Measurements from ENCODE around the gene HBA2. TPM values are rescaled to one million over a fixed set of nuclear protein-coding genes. Genes with fewer than 3 reads are reported as not detected.

The HBA2 gene
- total RNA-seq, 1 experiment from 2014 or later, result not detected

GRCh38 chr16:185691-186090, 13.0 kb downstream of the HBA2 start:
- intact Hi-C loops (cut with micrococcal nuclease), result no loop called here
- Histone ChIP-seq H3K27me3 (ENCODE audit: low read length) (no peaks in the 10 kb centered on the region), H4K20me1 (ENCODE audit: low read length) (no peaks in the 10 kb centered on the region), H3K4me2 (ENCODE audit: low read length) (no peak overlapping the region), H3K9ac (ENCODE audit: low read length) (no peak overlapping the region), H3K27ac (ENCODE audit: low read length) (no peak overlapping the region), H3K9me2 (replicated peaks; ENCODE audit: low read length) (no peaks in the 10 kb centered on the region), H3K36me3 (ENCODE audit: low read depth, low read length) (peaks cover 13% of the 10 kb centered on the region), H3K4me1 (ENCODE audit: insufficient read depth, low read length) (peaks cover 5% of the 10 kb centered on the region; the same call in 1 of the 2 replicates), H3F3A (ENCODE audit: low read length, unreplicated experiment) (no peaks in the 10 kb centered on the region), H3K4me3 (ENCODE audit: low read length) (no peak overlapping the region), H3K79me2 (ENCODE audit: low read length) (no peaks in the 10 kb centered on the region), H2AFZ (ENCODE audit: low read length) (no peak overlapping the region), H3K9me3 (ENCODE audit: low read length) (no peaks in the 10 kb centered on the region)
- DNase-seq (no peak), ATAC-seq (no peak)
- ChIA-PET POLR2A (ENCODE audit: unreplicated experiment) (no interaction called here), CTCF (no interaction called here)
- TF ChIP-seq CTCF (conservative IDR thresholded peaks at IDR 0.05; ENCODE audit: low read depth, low read length), result no peak
- TF ChIP-seq EZH2phosphoT487 (IDR thresholded peaks at IDR 0.05; ENCODE audit: borderline replicate concordance, low read length), result no peak
- no peak for TF ChIP-seq EZH2 (IDR thresholded peaks at IDR 0.05; ENCODE audit: low read length, unreplicated experiment)
- BruUV-seq (replicated peaks), result no TSS peak

- no peaks in the 10 kb centered on the region for H3F3A ChIP-seq (ENCODE audit: low read length, unreplicated experiment)
- POLR2A ChIA-PET (ENCODE audit: unreplicated experiment), result interaction anchor here (0.7 kb wide), 1 partner anchor 22 kb away, joined by 3 read pairs; no protein-coding TSS in a partner anchor
Observed at GRCh38 chr16:187330-187729, 14.7 kb downstream of the HBA2 start.

More at GRCh38 chr16:187330-187729, 14.7 kb downstream of the HBA2 start:
- intact Hi-C loops (cut with micrococcal nuclease), result no loop called here
- no peak overlapping the region for H3K9ac ChIP-seq (ENCODE audit: low read length)
- TF ChIP-seq EZH2 (IDR thresholded peaks at IDR 0.05; ENCODE audit: low read length, unreplicated experiment), result no peak
- TF ChIP-seq EZH2phosphoT487 (IDR thresholded peaks at IDR 0.05; ENCODE audit: borderline replicate concordance, low read length), result no peak
- TF ChIP-seq CTCF (conservative IDR thresholded peaks at IDR 0.05; ENCODE audit: low read depth, low read length), result no peak
- peaks cover 13% of the 10 kb centered on the region for H3K36me3 ChIP-seq (ENCODE audit: low read depth, low read length)
- no peak for ATAC-seq
- no peaks in the 10 kb centered on the region for H3K9me3 ChIP-seq (ENCODE audit: low read length)
- H3K27me3 ChIP-seq (ENCODE audit: low read length), result no peaks in the 10 kb centered on the region
- H4K20me1 ChIP-seq (ENCODE audit: low read length), result no peaks in the 10 kb centered on the region
- CTCF ChIA-PET, result no interaction called here
- no peaks in the 10 kb centered on the region for H3K9me2 ChIP-seq (replicated peaks; ENCODE audit: low read length)
- H3K4me2 ChIP-seq (ENCODE audit: low read length), result no peak overlapping the region
- H2AFZ ChIP-seq (ENCODE audit: low read length), result no peak overlapping the region
- no peak for DNase-seq
- H3K79me2 ChIP-seq (ENCODE audit: low read length), result no peaks in the 10 kb centered on the region
- no TSS peak for BruUV-seq (replicated peaks)
- no peak overlapping the region for H3K27ac ChIP-seq (ENCODE audit: low read length)
- H3K4me3 ChIP-seq (ENCODE audit: low read length), result no peak overlapping the region
- no peaks in the 10 kb centered on the region for H3K4me1 ChIP-seq (ENCODE audit: insufficient read depth, low read length)

Data from PC-3 (cell line).